Liver (tissue), 9 donors: ENCODE measurements around the gene PAPPA2. TPM values are rescaled to one million over a fixed set of nuclear protein-coding genes. Genes with fewer than 3 reads are reported as not detected.

Source experiments
- DNase-seq: peaks from one replicate; pipeline ENCODE4 v3.0.0-alpha.2; 2017; ENCODE audit warnings: low spot score
- H3K27ac ChIP-seq, 2 donors: one replicate each; pipeline ENCODE4 v1.7.0; 2013; ENCODE audit warnings: inconsistent platforms in 2 of 2, low read length in 2 of 2, control low read depth in 1 of 2, low read depth in 1 of 2, mild to moderate bottlenecking in 1 of 2
- H3K27me3 ChIP-seq, 4 donors: one replicate each; pipeline versions ENCODE4 v1.6.1 to v1.7.0; 2013; ENCODE audit warnings: low read length in 3 of 4, inconsistent platforms in 1 of 4, mild to moderate bottlenecking in 1 of 4, moderate library complexity in 1 of 4; ENCODE audit not compliant: control insufficient read depth in 4 of 4, insufficient read depth in 4 of 4
- H3K36me3 ChIP-seq, 4 donors: one replicate each; pipeline versions ENCODE4 v1.6.1 to v1.7.0; 2013; ENCODE audit warnings: low read length in 3 of 4, mild to moderate bottlenecking in 3 of 4, low read depth in 1 of 4, moderate library complexity in 1 of 4; ENCODE audit not compliant: control insufficient read depth in 4 of 4, insufficient read depth in 3 of 4
- H3K4me1 ChIP-seq, 4 donors: one replicate each; pipeline versions ENCODE4 v1.6.1 to v1.7.0; 2013; ENCODE audit warnings: low read length in 3 of 4, mild to moderate bottlenecking in 3 of 4, moderate library complexity in 1 of 4; ENCODE audit not compliant: control insufficient read depth in 4 of 4, insufficient read depth in 4 of 4
- H3K4me3 ChIP-seq, 3 donors: one replicate each; pipeline versions ENCODE4 v1.6.1 to v1.7.0; 2013; ENCODE audit warnings: low read length in 3 of 3, control low read depth in 1 of 3, low read depth in 1 of 3, mild to moderate bottlenecking in 1 of 3
- H3K9ac ChIP-seq, 2 donors: one replicate each; pipeline ENCODE4 v1.7.0; 2013; ENCODE audit warnings: low read length in 2 of 2, mild to moderate bottlenecking in 2 of 2, moderate library complexity in 2 of 2, control low read depth in 1 of 2, low read depth in 1 of 2
- H3K9me3 ChIP-seq, 4 donors: one replicate each; pipeline versions ENCODE4 v1.6.1 to v1.7.0; 2013; ENCODE audit warnings: low read length in 3 of 4; ENCODE audit not compliant: control insufficient read depth in 4 of 4
- CTCF ChIP-seq: fragments of 150-350 bp; IDR thresholded peaks from 2 replicates; pipeline ENCODE4 v1.5.1; 2017; ENCODE audit warnings: improper control_type of control experiment, low read depth, low read length; ENCODE audit not compliant: missing input control
- EGR1 ChIP-seq, 2 donors: IDR thresholded peaks; 2 replicates each; pipeline ENCODE4 v1.6.1; 2016 to 2018; ENCODE audit warnings: antibody characterized with exemption in 2 of 2, low read depth in 2 of 2
- FOXA1 ChIP-seq: IDR thresholded peaks from 2 replicates; pipeline ENCODE4 v1.6.1; 2016; ENCODE audit warnings: antibody characterized with exemption
- GABPA ChIP-seq, 2 donors: IDR thresholded peaks in 1 of 2; conservative IDR thresholded peaks in 1 of 2; 2 replicates each; pipeline ENCODE4 v1.6.1; 2016; ENCODE audit warnings: antibody characterized with exemption in 2 of 2, mild to moderate bottlenecking in 1 of 2, moderate library complexity in 1 of 2
- HNF4A ChIP-seq, 2 donors: conservative IDR thresholded peaks; 2 replicates each; pipeline ENCODE4 v1.6.1; 2016; ENCODE audit warnings: antibody characterized with exemption in 2 of 2, mild to moderate bottlenecking in 2 of 2
- HNF4G ChIP-seq: IDR thresholded peaks from 2 replicates; pipeline ENCODE4 v1.6.1; 2016; ENCODE audit warnings: antibody characterized with exemption
- NR2F2 ChIP-seq: IDR thresholded peaks from 2 replicates; pipeline ENCODE4 v1.6.1; 2016; ENCODE audit warnings: antibody characterized with exemption
- RAD21 ChIP-seq, 2 donors: IDR thresholded peaks; 2 replicates each; pipeline ENCODE4 v1.6.1; 2016; ENCODE audit warnings: antibody characterized with exemption in 2 of 2, mild to moderate bottlenecking in 2 of 2
- REST ChIP-seq: IDR thresholded peaks from 2 replicates; pipeline ENCODE4 v1.6.1; 2016; ENCODE audit warnings: antibody characterized with exemption, mild to moderate bottlenecking
- RXRA ChIP-seq, 2 donors: IDR thresholded peaks; 2 replicates each; pipeline ENCODE4 v1.6.1; 2017 to 2018; ENCODE audit warnings: antibody characterized with exemption in 2 of 2, mild to moderate bottlenecking in 1 of 2
- SP1 ChIP-seq: IDR thresholded peaks from 2 replicates; pipeline ENCODE4 v1.6.1; 2018; ENCODE audit warnings: antibody characterized with exemption, mild to moderate bottlenecking
- TAF1 ChIP-seq: conservative IDR thresholded peaks from 2 replicates; pipeline ENCODE4 v1.6.1; 2016; ENCODE audit warnings: antibody characterized with exemption, mild to moderate bottlenecking
- YY1 ChIP-seq: IDR thresholded peaks from 2 replicates; pipeline ENCODE4 v1.6.1; 2016; ENCODE audit warnings: antibody characterized with exemption, mild to moderate bottlenecking
- ZBTB33 ChIP-seq: IDR thresholded peaks from 2 replicates; pipeline ENCODE4 v1.6.1; 2016; ENCODE audit warnings: antibody characterized with exemption
- WGBS: extraction: QIAGEN DNeasy Blood & Tissue Kit; methylation state at CpG from one replicate; pipeline ENCODE4 v1.1.7; 2013; 5-methylcytosine and 5-hydroxymethylcytosine counted together
- polyA plus RNA-seq, 2 donors: library from polyadenylated mRNA; stranded (reverse) in 1 of 2; unstranded in 1 of 2; fragments of 200-250 nt in 1 of 2; fragments of >200 nt in 1 of 2; fragmentation: Nextera tagmentation in 1 of 2; extraction: Ambion mirVana in 1 of 2; gene quantifications; one replicate each; pipeline versions ENCODE4 v1.2.1 to v1.2.3, GENCODE V29; 2013 to 2015
- total RNA-seq, 2 donors: library from RNA; depleted of rRNA; stranded (reverse); fragments of >200 nt; gene quantifications; one replicate each; pipeline ENCODE4 v1.2.3, GENCODE V29; 2014
- TF ChIP-seq, protein P1 (sequence below): IDR thresholded peaks from 2 replicates; pipeline ENCODE4 v1.6.1; 2016; ENCODE audit warnings: antibody characterized with exemption
- TF ChIP-seq, protein P2 (sequence below): IDR thresholded peaks from 2 replicates; pipeline ENCODE4 v1.6.1; 2016; ENCODE audit warnings: antibody characterized with exemption
- donor health status: healthy.
- donor health status: healthy.
- donor health status: healthy.
- donor health status: healthy.
- donor health status: healthy.

PAPPA2 gene
- total and polyA plus RNA-seq, 4 donors, result 0.19 to 27.2 (median 13.4) TPM

DNA sequence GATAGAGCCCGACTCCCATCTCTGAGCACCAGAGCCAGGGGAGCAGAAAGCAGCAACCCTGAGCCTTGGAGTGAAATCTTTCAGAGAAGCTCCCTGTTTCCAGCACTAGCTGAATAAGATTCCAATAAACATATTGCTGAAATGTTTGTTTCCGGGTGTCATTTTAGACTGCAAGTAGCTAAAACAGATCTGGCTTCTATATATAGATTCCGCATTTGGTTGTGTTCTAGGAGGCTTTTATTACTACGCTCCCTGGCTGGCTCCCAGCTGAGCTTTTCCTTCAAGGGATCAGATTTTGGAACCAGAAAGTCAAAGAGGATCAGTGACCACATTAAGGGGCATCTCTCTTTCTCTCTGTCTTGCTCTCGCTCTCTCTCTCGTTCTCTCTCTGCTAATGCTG, 88.2 kb downstream of the PAPPA2 start (continued):
- TF ChIP-seq REST (no peak), TAF1 (no peak)
- TF ChIP-seq, protein P1, sequence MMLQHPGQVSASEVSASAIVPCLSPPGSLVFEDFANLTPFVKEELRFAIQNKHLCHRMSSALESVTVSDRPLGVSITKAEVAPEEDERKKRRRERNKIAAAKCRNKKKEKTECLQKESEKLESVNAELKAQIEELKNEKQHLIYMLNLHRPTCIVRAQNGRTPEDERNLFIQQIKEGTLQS, result no peak

DNA sequence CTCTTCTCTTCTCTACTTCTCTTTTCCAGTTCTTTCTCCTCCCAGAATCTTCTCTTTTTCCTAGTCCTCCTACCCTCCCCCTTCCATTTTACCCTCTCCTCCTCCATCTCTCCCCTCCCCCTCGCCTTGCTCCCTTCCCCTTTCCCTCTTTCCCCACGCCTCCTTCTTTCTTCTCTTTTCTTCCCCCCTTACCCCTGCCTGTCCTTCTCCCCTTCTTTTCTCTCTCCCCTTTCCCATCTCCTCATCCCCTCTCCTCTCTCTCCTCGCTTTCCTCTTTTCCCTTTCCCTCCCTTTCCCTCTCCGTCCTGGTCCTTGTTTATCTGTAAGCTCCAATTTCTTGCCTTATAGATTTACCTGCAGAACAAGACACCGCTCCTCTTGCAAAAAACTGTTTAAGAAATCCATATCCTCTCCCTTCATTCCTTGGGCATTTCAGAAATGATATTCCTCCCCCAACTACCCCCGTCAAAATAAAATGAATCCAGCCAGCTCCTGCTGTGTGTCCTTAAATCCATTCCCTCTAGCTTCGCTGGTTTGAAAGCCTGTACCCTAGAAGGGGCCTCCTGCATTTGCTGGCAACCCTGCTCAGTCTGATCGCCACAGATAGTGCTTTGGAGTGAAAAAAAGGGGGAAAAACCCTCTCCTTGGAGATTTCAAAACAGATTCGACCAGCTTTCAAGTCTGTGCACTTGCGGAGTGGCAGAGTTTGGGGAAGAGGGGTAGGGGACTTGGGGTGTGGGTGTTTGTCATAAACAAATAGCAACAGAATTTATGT, 89.4 kb downstream of the PAPPA2 start:
- Histone ChIP-seq H3K4me3 (no peak overlapping the region), H3K27ac (no peak overlapping the region), H3K27me3 (no peaks in the 10 kb centered on the region), H3K9ac (no peak overlapping the region), H3K9me3 (no peaks in the 10 kb centered on the region), H3K36me3 (no peaks in the 10 kb centered on the region), H3K4me1 (peaks cover 0 to 10% (median under 1%) of the 10 kb centered on the region in 4 donors)
- TF ChIP-seq TAF1 (no peak), HNF4G (no peak), EGR1 (IDR thresholded peaks at IDR 0.05; ENCODE audit: low read depth in 2 of 2) (no peak), FOXA1 (no peak), SP1 (no peak), CTCF (no peak), RAD21 (IDR thresholded peaks at IDR 0.05) (no peak), HNF4A (conservative IDR thresholded peaks at IDR 0.05) (no peak), YY1 (no peak), REST (no peak), RXRA (IDR thresholded peaks at IDR 0.05) (no peak), NR2F2 (no peak), ZBTB33 (no peak), GABPA (IDR thresholded peaks at IDR 0.05 in 1 of 2, conservative IDR thresholded peaks at IDR 0.05 in 1 of 2) (no peak)
- TF ChIP-seq, protein P2, sequence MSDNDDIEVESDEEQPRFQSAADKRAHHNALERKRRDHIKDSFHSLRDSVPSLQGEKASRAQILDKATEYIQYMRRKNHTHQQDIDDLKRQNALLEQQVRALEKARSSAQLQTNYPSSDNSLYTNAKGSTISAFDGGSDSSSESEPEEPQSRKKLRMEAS, result no peak
- TF ChIP-seq, protein P1, result no peak
- DNase-seq, result no peak
- WGBS, result 57% methylated on average over 10 of the region's 10 CpGs
